Stimulated activated CD4-positive, alpha-beta T cell treated with anti-CD3 and anti-CD28 coated beads, Interleukin-4, amount 100 ng/mL, for 4 hours (primary cell): Measurements from ENCODE around the gene CASQ2.
"Not testable (repeated sequence)": the region's sequence is repeated elsewhere in the genome, so short reads cannot be mapped to it uniquely, and the experiment has no call there.

Experiments used
- DNase-seq, 2 experiments: peaks; one replicate each; pipeline ENCODE4 v3.0.0-alpha.2; 2020

Gene CASQ2

DNA sequence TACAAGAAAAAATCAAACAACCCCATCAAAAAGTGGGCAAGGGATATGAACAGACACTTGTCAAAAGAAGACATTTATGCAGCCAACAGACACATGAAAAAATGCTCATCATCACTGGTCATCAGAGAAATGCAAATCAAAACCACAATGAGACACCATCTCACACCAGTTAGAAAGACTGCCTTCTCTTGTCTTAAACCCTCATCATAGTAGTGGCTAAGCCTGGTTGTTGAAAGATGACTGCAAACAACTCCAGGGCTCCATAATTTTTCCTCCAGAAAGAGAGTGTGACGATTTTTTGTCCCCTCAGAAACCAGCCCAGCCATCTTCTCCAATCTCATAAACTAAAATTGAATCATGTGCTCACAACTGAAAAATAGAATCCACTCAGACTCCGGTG lies 12.1 kb upstream of the CASQ2 start:
- DNase-seq, result not testable (repeated sequence)

- not testable (repeated sequence) for DNase-seq
Measured at GRCh38 chr1:115779075-115779474, 10.6 kb upstream of the CASQ2 start.

GRCh38 chr1:115771847-115772457 lies 3.4 kb upstream of the CASQ2 start:
- no peak for DNase-seq

DNA sequence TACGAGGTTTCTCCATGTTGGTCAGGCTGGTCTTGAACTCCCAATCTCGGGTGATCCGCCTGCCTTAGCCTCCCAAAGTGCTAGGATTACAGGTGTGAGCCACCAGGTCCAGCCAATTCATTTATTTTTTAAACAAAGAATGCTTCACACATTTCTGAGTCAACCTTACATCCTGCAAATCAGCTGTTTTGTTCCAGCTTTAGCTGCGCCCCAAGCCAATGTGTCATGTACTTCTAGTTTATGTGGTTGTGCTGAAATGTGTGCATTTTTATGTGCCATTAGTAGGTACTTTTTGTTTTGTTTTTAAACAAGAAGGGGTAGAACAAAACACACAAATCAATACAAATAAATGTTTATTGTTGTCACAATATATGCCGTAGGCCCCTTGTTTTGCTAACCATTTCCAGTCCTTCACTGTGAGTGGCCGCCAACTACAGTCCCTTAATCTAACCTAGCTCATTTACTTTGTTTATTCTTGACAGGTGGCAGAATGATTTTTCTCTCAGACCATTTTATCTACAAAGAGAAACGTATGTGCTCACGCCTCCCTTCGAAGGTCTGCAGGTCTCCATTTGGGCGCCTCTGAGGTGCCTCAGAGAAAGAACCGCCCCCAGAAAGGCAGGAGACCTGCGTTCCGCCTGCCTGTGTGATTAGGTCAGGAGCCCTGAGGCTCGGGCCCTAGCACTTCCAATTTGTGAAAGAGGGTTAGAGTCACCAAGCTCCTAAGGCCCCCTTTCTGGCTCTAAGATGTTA lies 2.8 kb upstream of the CASQ2 start:
- no peak for DNase-seq

- DNase-seq, result no peak
Measured at GRCh38 chr1:115767403-115767802, 1.1 kb downstream of the CASQ2 start.

DNA sequence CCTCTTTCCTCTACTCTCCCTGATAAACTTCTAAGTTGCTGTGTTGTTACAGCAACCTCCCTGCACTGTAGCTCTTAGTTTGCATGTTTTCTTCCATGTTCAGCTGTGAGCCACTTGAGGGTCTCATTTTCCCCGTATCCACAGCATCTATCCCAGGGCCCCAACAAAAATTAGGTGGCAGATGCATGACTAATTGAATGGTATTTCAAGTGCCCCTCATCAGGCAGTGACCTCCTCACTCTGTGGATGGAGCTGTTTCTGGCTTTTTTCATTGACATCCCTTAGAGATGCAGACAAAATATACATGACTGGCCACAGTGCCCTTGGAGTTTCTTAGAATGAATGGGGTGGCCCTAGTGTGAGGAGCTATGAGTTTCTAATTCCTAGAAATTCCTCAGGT lies 3.4 kb downstream of the CASQ2 start:
- no peak for DNase-seq

GRCh38 chr1:115764541-115764940 lies 4.0 kb downstream of the CASQ2 start:
- no peak for DNase-seq

GRCh38 chr1:115762779-115763178 lies 5.7 kb downstream of the CASQ2 start:
- DNase-seq, result no peak

DNA sequence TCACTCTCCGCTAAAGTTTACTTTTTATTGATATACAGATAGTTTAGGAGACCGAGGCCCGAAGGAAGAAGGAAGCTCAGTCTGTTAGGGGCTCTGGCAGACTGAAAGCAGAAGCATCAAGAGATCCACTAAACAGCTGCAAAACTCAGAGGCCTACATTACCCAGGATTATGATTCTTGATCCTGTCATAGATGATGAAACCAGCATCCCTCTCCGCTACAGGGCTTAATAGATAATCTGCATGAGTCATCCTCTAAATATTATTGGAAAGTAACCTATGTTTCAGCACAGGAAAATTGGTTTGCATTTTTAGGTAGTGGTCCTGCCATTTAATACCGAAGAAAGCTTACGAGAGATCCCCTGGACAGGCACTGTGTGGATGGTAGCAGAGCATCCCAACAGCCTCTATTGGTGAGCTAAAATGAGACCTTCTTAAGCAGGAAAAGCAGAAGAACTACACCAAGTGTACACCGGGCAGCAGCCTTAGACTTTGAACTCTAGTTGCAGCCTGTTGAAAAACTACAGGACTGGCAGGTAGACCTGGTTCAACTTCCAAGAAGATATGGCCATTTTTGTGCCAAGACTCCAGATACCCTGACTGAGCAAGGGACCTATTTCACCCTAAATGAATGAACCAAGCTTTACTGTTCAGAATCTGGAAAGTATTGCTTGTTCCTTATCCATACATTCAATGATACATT lies 6.8 kb downstream of the CASQ2 start:
- no peak for DNase-seq

- DNase-seq, result no peak
Measured at GRCh38 chr1:115757856-115758255, 10.7 kb downstream of the CASQ2 start.

DNA sequence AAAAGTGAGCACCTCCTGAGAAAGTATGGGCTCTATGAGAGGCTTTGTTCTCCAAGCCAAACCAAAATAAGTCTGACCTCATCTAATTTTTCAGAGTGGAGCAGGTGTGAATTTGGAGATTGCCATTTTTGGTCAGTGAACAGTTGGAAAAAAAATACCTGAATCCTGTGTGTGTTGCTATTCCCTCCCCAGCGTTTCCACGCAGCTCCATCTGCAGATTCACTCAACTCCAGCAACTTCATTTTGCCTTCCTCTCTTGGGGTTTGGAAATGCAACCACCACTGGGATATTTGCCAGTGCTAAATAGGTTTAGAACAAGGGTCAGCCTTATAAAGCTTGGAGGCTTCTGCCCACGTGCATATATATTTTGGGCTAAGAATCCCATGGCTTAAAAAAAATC lies 11.2 kb downstream of the CASQ2 start:
- DNase-seq, result no peak

DNA sequence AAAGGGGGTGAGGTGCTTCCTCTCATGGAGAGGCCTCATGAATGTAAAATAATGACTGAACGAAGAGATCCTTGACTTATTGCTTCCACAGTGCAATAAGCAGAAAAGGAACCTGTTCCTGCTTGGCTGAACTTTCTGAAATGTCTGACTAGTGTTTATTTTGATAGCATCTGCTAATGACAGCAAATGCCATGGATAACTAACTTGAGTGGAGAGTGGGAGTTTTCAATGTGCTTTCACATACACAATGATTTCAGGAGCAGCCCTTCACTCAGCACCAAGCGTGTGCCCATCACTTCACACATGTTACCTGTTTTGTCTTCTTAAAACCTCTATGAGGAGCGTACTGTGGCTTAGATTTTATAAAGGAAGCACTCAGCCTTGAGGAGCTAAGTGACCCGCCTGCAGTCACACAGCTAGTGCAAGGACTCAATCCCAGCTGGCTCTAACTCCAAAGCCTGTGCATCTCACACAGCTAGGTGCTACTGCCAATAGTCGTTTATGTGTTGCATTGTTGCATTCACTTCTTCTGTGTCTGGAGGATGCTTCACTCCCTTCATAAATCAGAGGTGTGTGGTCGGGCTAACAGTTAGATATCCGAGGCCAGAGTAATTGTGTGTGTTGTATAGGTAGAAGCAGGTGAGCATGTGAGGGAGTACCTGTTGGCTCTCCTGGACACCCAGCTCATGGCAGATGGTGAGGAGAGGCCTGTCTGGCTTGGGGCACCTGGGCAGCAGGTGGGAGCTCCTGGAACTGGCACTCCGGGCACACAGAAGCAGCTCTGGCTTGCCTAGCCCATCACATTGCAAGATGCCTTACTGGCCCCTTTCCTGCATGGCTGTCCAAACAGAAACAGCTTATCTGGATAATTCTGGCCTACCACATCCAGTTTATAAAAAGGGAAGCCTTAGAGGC lies 12.8 kb downstream of the CASQ2 start:
- DNase-seq, result no peak

DNA sequence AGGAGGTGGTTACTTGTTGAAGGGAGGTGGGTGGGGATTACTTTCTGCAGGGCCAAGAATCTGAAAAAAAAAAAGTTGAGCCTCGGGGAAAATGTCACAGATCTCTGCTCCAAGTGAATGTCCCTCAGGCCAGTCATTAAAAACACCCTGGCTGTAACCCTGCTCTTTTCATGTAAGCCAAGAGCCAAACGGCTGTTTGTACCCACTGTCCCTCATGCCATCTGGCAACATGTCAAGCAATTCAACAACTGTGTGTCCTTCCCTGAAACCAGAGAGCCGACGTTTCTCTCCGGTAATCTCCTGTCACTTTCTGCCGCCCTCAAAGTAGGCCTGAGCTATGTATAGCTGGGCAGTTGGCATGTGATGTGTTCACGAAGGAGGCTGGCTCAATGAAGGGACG lies 14.7 kb downstream of the CASQ2 start:
- DNase-seq, result no peak

GRCh38 chr1:115753361-115753760 lies 15.2 kb downstream of the CASQ2 start:
- DNase-seq, result no peak

DNA sequence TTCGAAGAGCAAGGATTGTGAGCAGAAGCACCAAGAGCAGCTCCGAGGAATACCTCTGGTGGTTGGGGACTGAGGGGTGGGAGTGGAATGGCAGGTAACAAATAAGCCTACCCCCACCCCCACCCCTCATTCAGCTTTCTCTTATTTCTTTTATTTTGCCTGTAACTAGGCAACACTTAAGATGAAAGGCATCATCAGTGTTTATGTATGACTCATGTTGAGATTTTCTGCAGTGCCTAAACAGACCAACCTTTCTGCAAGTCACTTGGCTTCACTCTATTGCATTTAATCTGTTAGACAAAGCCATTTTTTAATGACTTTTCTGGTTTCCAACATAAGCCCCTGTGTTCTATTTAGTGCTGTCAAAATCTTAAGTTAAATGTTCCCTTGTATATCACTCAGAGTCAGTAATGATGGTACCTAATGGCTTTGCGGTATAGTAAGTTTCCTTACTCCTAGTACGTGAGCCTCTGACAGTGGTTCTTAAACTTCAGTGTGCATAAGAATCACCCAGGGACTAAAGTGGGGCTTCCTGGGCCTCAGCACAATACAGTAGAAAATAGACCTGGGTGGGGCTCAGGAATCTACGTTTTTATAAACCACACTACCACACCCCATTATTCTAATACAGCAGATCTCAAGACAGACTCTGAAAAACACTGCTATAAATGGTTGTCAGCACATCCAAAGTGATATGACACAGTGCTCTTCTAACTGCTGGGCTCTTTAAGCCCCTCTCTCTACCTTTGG lies 19.9 kb downstream of the CASQ2 start:
- DNase-seq, result no peak

DNA sequence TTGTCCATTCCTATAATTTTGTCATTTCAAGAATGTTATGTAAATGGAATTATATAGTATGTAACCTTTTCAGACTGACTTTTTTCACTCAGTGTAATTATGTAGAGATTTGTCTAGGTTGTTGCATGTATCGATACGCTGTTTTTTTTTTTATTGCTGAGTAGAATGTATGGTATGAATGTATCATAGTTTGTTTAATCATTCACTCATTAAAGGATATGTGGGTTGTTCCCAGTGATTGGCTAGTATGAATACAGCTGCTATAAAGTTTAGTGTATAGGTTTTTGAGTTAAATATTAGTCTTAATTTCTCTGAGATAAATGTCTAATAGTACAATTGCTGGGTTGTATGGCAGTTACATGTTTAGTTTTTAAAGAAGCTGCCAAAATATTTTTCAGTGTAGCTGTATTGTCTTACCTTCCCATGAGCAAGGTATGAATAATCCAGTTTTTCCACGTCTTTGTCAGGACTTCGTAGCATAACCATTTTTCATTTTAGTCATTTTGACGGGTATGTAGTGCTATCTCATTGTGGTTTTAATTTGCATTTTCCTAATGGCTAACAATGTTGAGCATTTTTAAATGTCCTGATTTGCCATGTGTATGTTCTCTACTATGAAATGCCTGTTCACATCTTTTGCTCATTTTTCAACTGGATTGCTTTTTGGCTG lies 22.4 kb downstream of the CASQ2 start:
- DNase-seq, result no peak

GRCh38 chr1:115744646-115745275 lies 23.8 kb downstream of the CASQ2 start:
- no peak for DNase-seq

- DNase-seq, result no peak
Measured at GRCh38 chr1:115740811-115741210, 27.7 kb downstream of the CASQ2 start.

- no peak for DNase-seq
Measured at GRCh38 chr1:115732316-115732715, 36.2 kb downstream of the CASQ2 start.

- DNase-seq, result no peak
Measured at GRCh38 chr1:115729756-115730155, 38.8 kb downstream of the CASQ2 start.

GRCh38 chr1:115728341-115728740 lies 40.2 kb downstream of the CASQ2 start:
- DNase-seq, result no peak
